ENCODE measurements around the gene CEBPE.

- TF ChIP-seq EZH2 (IDR thresholded peaks at IDR 0.05; ENCODE audit: insufficient read depth, poor library complexity, severe bottlenecking): no peak
- TF ChIP-seq EZH2phosphoT487 (IDR thresholded peaks at IDR 0.05; ENCODE audit: insufficient read depth, low read depth): no peak
Measured at GRCh38 chr14:23109769-23110168, 9.3 kb downstream of the CEBPE start.

Measured in GM23248 (cell line).